HL-60 (cell line): ENCODE data around the gene HVCN1.

ENCODE experiments used
- DNase-seq, 2 experiments: peaks; one replicate each; pipeline ENCODE4 v3.0.0-alpha.2; 2010 to 2020; ENCODE audit warnings: low read depth in 1 of 2, low spot score in 1 of 2
- H3K27ac ChIP-seq: fragments of 250-450 bp; sonication (Bioruptor Pico); replicated peaks from 2 replicates; pipeline ENCODE4 v1.5.1; 2020; ENCODE audit warnings: mild to moderate bottlenecking, moderate library complexity
- H3K27me3 ChIP-seq: fragments of 250-450 bp; sonication (Bioruptor Pico); 2 replicates; pipeline ENCODE4 v1.5.1; 2021; ENCODE audit warnings: mild to moderate bottlenecking, moderate library complexity; ENCODE audit not compliant: insufficient read depth, poor library complexity, severe bottlenecking
- H3K4me3 ChIP-seq: replicated peaks from 2 replicates; pipeline ENCODE4 v1.5.1; 2011; ENCODE audit warnings: mild to moderate bottlenecking, control low read depth, low read length; ENCODE audit not compliant: insufficient read depth
- GABPA ChIP-seq: IDR thresholded peaks from 2 replicates; pipeline ENCODE4 v1.6.1; 2012; ENCODE audit warnings: low read depth
- POLR2AphosphoS5 ChIP-seq: IDR thresholded peaks from 2 replicates; pipeline ENCODE4 v1.6.1; 2012; ENCODE audit warnings: low read depth
- SPI1 ChIP-seq: IDR thresholded peaks from 2 replicates; pipeline ENCODE4 v1.6.1; 2012; ENCODE audit warnings: low read depth, mild to moderate bottlenecking, borderline replicate concordance
- TF ChIP-seq, protein P1 (sequence below): IDR thresholded peaks from one replicate; pipeline ENCODE4 v1.5.1; 2011; ENCODE audit warnings: low read length, control low read depth, inconsistent platforms; ENCODE audit not compliant: insufficient read depth
- TF ChIP-seq, protein P2 (sequence below): IDR thresholded peaks from 2 replicates; pipeline ENCODE4 v1.6.1; 2012; ENCODE audit warnings: low read depth; ENCODE audit not compliant: insufficient replicate concordance

The HVCN1 gene

DNA sequence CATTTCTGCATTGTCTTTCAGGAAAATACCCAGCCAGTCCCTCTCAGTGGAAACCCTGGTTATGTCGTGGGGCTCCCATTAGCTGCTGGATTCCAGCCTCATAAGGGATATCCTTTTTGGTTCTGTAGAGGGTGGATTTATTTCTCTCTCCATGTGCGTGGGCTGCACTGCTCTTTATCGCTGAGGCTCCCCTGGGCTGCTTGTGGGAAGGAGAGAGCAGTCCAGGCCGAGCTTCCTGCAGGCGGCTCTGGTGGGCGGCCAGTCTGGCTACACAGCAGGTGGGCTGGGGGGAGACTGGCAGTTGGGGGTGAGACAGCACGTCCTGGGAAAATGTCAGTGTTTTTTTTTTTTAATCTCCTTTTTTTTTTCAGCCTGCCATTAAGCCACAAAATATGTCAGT is 47.4 kb downstream of the HVCN1 start:
- Histone ChIP-seq H3K27me3 (no peaks in the 10 kb centered on the region), H3K4me3 (no peak overlapping the region), H3K27ac (no peak overlapping the region)
- TF ChIP-seq GABPA: no peak
- TF ChIP-seq POLR2AphosphoS5: no peak
- TF ChIP-seq, protein P1, sequence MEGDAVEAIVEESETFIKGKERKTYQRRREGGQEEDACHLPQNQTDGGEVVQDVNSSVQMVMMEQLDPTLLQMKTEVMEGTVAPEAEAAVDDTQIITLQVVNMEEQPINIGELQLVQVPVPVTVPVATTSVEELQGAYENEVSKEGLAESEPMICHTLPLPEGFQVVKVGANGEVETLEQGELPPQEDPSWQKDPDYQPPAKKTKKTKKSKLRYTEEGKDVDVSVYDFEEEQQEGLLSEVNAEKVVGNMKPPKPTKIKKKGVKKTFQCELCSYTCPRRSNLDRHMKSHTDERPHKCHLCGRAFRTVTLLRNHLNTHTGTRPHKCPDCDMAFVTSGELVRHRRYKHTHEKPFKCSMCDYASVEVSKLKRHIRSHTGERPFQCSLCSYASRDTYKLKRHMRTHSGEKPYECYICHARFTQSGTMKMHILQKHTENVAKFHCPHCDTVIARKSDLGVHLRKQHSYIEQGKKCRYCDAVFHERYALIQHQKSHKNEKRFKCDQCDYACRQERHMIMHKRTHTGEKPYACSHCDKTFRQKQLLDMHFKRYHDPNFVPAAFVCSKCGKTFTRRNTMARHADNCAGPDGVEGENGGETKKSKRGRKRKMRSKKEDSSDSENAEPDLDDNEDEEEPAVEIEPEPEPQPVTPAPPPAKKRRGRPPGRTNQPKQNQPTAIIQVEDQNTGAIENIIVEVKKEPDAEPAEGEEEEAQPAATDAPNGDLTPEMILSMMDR: no peak
- TF ChIP-seq, protein P2, sequence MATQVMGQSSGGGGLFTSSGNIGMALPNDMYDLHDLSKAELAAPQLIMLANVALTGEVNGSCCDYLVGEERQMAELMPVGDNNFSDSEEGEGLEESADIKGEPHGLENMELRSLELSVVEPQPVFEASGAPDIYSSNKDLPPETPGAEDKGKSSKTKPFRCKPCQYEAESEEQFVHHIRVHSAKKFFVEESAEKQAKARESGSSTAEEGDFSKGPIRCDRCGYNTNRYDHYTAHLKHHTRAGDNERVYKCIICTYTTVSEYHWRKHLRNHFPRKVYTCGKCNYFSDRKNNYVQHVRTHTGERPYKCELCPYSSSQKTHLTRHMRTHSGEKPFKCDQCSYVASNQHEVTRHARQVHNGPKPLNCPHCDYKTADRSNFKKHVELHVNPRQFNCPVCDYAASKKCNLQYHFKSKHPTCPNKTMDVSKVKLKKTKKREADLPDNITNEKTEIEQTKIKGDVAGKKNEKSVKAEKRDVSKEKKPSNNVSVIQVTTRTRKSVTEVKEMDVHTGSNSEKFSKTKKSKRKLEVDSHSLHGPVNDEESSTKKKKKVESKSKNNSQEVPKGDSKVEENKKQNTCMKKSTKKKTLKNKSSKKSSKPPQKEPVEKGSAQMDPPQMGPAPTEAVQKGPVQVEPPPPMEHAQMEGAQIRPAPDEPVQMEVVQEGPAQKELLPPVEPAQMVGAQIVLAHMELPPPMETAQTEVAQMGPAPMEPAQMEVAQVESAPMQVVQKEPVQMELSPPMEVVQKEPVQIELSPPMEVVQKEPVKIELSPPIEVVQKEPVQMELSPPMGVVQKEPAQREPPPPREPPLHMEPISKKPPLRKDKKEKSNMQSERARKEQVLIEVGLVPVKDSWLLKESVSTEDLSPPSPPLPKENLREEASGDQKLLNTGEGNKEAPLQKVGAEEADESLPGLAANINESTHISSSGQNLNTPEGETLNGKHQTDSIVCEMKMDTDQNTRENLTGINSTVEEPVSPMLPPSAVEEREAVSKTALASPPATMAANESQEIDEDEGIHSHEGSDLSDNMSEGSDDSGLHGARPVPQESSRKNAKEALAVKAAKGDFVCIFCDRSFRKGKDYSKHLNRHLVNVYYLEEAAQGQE: no peak
- no peak for TF ChIP-seq SPI1
- no peak for DNase-seq

GRCh38 chr12:110640275-110641025 is 48.5 kb downstream of the HVCN1 start:
- no peak overlapping the region for H3K4me3 ChIP-seq
- DNase-seq: no peak

DNA sequence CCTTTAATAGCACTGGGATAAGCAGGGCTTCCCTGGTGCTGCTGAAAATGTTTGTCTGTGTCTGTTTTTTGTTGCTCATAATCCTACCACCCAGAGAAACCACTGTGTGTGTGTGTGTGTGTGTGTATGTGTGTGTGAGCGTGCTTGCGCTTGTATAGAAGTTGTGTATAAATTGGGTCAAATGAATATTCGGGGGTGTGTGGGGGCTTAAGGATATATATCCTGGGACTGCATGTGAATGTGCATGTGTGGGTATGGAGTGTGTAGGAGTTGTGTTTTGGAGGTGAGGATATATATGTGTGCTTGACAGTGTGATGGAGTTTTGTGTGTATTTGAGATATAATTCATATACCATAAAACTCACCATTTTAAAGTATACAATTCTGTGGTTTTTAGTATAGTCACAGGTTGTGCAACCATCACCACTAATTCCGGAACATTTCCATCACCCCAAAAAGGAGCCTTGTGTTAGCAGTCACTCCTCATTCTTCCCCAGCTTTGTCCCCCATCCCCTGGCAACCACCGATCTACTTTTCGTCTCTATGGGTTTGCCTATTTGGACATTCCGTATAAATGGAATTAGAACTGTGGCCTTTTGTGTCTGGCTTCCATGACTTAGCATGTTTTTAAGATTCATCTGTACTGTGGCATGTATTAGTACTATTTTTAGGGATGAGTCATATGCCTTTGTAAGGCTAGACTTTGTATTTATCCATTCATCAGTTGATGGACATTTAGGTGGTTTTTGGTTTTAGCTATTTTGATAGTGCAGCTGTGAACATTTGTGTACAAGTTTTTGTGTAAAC is 49.4 kb downstream of the HVCN1 start:
- no peak for TF ChIP-seq SPI1
- TF ChIP-seq, protein P2: no peak
- TF ChIP-seq POLR2AphosphoS5: no peak
- TF ChIP-seq, protein P1: no peak
- no peak for TF ChIP-seq GABPA
- Histone ChIP-seq H3K27ac (no peak overlapping the region), H3K27me3 (no peaks in the 10 kb centered on the region), H3K4me3 (no peak overlapping the region)
- peak in 1 of 2 experiments; percentile 17 for DNase-seq

More at GRCh38 chr12:110640275-110641025, 48.5 kb downstream of the HVCN1 start:
- TF ChIP-seq GABPA: no peak
- H3K27ac ChIP-seq: no peak overlapping the region
- no peaks in the 10 kb centered on the region for H3K27me3 ChIP-seq

DNA sequence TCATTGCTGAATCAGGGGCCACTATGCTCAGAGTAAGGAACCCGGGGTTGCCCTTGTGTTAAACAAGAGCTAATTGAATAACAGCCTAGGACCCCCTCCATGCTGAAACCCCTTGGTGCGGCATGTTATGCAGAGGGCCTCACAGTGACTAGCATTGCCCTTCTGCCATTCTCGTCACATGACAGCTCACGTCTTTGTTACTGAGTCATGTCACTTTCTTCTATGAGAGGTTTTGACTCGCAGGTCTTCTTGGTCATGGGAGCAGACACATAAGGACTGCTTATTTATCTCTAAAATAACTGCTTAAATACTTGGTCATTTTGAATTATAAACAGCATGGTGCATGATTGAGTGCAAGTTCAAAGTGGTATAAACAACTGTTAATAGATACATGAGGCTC is 50.1 kb downstream of the HVCN1 start:
- TF ChIP-seq, protein P1: no peak
- TF ChIP-seq, protein P2: no peak
- TF ChIP-seq SPI1: no peak
- no peak for TF ChIP-seq POLR2AphosphoS5
- TF ChIP-seq GABPA: no peak
- Histone ChIP-seq H3K27ac (no peak overlapping the region), H3K27me3 (no peaks in the 10 kb centered on the region), H3K4me3 (no peak overlapping the region)
- no peak for DNase-seq
